Erythroblast (primary cell): ENCODE data around the gene WFS1.

Source experiments
- GATA1 ChIP-seq: IDR thresholded peaks from 2 replicates; pipeline ENCODE4 v1.6.1; 2011; ENCODE audit warnings: low read depth, mild to moderate bottlenecking, control low read depth, low read length, moderate library complexity
- POLR2A ChIP-seq: IDR thresholded peaks from 2 replicates; pipeline ENCODE4 v1.6.1; 2011; ENCODE audit warnings: mild to moderate bottlenecking, low read length

- TF ChIP-seq POLR2A (no peak), GATA1 (no peak)
These were observed 76.9 kb downstream of the WFS1 start for GRCh38 chr4:6346373-6347110.
